ENCODE results near the gene NPEPL1.
A peak's percentile ranks its signal among the peaks of the same experiment; 100 is the strongest.

The NPEPL1 gene

DNA sequence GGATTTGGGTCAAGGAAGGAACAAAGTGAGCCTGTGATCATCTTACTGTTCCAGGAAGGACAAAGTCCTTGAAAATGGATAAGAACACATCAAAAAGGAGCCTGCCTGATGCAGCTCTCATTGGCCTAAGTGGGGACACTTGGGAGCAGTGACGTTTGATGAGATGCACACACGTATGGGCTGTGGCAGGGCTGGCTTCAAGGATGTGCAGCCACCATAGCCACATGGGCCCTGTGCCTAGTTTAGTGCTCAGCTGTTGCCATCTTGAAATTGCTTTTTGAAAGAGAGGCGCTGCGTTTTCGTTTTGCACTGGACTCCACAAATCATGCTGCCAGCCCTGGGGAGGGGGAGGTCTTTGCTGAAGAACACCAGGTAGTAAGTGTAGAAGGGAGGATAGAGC lies 6.6 kb upstream of the NPEPL1 start:
- DNase-seq = no peak

- no peak for DNase-seq
Observed at GRCh38 chr20:58688414-58688813, 4.2 kb upstream of the NPEPL1 start.

DNA sequence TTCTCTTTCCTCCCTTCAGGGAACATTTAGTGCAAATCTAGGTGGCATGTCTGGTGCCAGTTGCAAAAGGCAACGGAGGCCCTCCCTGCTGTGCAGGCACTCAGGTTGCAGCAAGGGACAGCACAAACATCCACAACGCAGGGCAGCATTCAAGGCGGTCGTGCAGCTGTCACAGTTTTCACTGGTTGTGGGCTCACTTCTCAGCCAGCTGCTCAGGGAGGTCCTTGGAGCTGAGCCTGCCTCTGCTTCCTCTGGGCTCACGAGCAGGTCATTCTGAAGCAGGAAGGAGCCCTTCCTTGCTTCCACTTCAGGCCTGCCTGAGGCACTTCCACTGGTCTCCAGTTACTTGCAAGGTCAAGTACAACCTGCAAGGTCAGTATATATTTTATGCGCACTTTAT lies 3.8 kb upstream of the NPEPL1 start:
- DNase-seq = no peak

DNA sequence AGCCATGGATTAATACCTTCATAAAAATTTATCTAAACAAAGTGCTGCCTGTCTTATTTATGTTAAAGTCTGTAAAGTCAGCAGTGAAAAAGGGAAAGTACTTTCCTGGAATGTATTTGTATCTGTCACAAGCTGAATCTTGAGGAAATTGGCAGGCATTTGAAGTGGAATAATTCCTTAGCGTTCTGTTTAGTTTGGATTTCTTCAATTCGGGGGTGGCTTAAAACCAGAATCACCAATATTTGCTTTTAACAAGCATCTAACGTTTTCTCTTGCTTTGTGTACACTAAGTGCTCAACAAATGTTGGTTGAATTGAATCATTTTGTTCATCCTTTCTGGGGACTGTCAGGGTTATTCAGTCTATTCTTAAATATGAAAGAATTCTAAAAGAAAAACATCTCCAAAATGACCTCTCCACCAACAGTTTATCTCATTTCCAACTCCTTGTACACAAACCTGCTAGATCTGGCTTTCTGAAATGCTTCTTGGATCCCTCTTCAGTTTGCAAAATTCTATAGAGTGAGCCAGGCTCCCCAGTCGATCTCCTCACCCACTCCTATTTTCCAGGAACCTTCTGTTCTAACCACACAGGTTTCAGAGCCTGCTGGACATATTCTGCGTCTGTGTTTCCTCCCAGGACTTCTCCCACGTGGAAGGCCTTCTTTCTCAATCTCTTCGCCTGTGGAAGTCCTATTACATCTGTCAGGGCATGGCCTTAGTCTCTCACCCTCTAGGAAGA lies 2.0 kb upstream of the NPEPL1 start:
- no peak for DNase-seq

DNA sequence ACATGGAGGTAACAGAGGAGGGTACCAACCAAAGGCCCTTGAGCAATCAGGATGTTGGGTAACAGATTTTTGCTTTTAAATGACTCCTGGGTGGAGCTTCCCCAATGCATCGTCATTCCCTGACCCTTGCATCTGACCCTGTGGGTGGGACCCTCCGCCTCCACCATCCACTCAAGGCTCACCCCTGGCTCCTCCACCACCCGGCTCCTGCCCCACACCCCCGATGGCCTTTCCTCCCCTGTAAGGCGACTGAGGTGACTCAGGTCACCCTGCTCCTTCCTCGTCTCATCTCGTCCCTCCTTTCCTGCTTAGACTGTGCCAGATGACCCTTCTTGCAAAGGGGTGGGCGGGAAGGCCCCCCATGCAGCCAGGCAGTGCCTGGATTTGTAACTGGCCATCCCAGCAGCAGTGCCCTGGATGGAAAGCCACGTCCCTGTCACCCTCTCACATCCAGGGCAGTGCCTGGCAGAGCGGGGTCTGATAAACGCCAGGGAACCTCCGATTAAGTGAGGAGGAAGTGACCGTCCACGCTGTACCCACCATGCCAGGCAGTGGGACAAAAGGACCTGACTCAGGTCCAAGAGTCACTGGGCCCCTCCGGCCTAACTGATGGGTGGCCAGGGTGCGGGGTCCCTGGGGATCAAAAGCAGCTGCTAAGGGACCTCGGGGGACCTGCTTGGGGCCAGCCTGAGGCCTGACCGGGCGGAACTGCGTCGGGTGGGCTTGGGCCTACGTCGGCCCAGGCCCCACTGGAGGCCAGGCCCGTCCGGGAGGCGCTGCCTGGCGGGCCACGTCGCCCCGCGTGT lies 624 bp upstream of the NPEPL1 start:
- peak; percentile 55 for DNase-seq

DNA sequence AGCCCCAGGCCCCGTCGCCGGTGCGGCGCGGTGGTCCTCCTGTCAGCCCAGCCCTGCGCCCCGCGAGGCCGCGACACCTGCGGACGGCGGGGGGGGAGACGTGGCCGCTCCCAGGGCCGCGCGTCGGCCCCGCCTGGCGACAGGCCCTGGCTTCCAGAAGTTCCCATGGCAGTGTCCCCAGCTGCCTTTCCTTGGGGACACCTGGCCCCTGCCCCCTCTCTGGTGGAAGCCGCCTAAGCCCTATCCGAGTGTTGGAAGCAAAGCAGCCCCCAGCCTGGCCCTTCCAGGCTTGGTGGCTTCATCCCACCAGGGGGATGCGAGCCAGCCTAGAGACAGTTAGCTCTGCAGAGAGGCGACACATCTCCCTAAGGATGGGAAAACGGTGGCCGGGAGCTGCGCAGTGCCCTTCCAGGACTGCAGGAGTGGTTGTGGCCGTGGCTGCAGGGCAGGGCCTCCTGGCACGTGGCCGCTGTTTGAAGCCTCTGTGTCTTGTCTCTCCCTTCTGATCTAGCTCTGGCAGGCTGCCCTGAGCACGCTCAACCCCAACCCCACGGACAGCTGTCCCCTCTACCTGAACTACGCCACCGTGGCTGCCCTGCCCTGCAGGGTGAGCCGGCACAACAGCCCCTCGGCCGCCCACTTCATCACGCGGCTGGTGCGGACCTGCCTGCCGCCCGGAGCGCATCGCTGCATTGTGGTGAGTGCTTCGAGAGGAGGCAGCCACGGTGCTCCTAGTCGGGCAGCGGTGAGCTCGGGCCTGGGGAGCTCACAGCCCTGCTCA lies 816 bp downstream of the NPEPL1 start:
- DNase-seq = peak; percentile 47

GRCh38 chr20:58694241-58695083 lies 1.9 kb downstream of the NPEPL1 start:
- DNase-seq = no peak

GRCh38 chr20:58695084-58695722 lies 2.6 kb downstream of the NPEPL1 start:
- no peak for DNase-seq

DNA sequence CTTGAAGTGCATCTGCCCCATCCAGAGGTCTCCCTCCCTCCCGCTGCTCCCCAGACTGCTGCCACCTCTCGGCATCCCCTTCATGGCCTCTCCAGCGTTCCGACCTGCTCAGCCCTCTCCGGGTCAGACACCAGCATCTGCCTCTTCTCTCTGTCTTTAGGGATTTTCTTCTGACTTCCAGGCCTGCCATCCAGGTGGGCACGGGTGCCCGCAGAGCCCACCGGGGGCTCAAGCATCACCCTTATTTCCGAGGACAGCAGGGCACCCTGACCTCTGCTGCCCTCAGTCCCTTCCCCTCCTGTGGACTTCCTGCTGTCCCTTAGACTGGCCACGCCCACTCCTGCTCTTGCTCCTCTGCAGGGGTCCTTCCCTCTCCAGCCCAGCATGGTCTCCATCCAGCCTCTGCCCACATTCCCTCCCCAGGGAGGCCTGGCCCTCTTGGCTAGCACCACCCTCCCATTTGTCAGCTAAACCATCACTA lies 3.3 kb downstream of the NPEPL1 start:
- DNase-seq = no peak

- DNase-seq = no peak
Observed at GRCh38 chr20:58696411-58696961, 3.9 kb downstream of the NPEPL1 start.

- DNase-seq = no peak
Observed at GRCh38 chr20:58697201-58697866, 4.7 kb downstream of the NPEPL1 start.

DNA sequence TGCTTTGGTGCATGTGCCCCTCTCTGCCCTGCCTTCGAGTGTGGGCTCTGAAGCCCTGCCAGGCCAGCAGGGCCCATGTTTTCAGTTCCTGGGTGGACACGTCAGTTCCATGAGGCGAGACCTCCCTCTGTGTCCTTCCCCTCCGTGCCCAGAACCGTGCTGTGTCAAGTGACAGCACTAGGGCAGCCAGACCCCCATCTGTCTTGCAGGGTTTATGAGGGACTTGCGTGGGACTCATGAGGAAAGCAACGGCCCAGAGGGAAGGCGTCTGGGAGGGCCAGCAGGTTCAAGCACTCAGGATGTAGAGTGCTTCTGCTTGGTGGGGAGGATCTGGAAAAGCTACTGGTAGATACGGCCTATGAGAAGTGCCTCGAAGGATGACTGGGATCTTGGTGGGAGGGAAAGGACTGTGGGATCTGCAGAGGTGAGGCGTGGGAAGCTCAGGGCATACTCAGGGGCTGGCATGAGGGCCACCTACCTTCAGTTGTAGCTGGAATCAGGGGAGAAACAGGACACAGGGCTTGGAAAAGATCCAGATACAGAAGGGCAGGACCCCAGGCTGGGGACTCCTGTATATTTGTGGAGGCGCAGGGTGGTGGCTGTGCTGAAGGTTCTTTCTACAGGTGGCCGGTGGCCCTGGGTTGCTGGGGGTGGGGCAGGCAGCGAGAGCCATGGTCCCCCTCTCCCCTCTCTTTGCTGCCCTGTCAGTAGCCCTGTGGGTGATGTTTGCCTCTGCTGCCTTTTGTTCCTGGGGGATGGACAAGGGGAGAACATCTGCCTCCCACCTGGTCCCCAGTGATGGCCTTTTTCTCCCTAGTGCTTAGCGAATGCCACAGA lies 5.5 kb downstream of the NPEPL1 start:
- no peak for DNase-seq

DNA sequence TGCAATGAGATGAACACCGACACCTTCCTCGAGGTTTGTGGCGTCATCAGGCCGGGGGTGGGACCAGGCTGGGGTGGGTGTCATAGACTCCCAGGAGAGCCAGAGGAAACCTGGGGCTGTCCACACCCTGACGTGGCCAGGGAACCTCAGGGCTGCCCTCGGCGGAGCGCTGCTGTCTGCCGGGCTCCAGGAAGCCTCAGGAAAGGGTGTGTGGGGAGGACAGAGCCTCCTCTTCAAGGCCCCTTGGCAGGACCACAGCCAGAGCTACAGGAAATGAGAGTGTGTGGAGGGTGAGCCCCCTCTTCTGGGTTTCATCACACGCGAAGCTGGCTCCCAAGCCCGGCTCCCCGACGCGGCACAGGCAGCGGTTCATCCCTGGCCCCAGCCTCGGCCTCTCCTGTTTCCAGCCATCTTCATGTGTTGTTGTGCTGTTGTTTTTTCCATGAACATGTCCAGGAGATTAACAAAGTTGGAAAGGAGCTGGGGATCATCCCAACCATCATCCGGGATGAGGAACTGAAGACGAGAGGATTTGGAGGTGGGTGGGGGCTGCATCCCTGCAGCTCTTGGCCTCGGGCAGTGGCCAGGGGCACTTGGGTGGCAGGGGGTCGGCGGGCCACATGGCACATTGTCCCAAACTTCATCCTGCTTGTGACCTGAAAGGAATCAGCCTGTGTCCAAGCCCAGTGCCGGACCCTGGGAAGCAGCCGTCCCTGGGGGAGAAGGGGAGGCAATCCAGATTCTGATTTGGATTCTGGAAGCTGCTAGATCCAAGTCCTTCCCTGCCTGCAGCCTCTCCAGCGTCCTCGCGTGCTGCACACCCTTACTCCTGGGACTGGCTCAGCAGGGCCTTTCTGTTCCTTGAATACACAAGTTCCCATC lies 6.4 kb downstream of the NPEPL1 start:
- DNase-seq = no peak

GRCh38 chr20:58699623-58700107 lies 7.1 kb downstream of the NPEPL1 start:
- DNase-seq = no peak

DNA sequence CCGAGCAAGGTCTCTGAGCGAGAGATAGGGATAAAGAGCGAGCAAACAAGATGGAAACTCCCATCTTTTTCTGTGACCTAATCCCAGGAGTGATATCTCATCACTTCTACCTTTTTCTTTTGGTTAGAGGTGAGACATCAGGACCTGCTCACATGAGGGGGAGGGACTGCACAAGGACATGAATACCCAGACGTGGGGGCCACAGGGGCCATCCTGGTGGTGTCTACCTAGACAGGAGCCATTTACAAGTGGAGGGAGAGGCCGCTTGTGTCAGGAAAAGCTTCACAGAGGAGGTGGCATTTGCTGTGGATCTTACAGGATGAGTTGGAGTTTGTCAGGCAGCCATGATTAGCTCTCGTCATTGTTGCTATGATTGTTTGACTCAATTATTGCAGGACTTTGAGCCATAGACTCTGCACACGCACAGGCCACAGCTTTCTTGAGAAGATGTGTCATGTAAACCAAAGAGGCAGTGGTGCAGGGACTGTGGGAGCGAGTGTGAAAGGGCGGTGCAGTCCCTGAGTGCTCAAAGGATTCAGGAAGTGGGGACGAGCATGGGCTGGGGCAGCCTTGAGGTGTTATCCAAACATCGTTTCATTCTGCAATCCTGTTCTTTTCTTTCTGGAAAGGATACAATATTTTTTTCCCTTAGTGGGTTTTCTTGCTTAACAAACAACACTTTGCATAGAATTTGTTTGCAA lies 7.7 kb downstream of the NPEPL1 start:
- no peak for DNase-seq

GRCh38 chr20:58700823-58701222 lies 8.2 kb downstream of the NPEPL1 start:
- DNase-seq = no peak

DNA sequence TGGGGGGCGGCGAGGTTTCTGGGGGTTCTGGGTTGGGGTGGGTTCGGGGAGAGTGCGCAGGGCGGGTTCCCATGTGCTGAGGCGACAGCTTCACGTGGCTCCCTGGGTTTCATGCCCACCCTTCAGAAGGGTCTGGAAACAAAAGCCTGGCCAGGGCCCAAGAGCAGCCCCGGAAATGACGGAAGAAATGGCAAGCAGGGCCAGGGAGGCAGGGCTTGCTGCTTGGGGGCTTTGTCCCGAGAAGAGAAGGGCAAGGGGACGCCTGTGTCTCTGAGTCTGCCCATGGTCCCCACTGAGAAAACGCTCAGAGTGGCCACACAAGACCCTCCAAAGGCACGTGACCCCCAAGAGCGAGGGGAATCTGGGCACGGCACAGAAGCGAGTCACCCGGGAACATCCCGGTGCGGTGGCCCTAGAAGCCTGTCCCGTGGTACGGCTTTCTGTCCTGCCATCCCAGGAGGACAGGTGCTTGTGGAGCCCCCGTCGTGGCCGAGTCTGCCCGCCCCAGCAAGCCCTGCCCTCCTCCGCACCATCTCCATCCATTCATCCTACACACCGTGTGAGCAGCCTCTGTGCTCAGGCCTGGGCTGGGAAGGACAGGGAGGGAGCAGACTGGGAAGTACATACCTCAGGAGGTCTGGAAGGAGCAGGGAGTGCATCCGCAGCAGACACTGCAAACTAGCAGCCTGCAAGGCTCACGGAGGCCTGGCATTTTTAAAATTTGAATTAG lies 9.0 kb downstream of the NPEPL1 start:
- no peak for DNase-seq

DNA sequence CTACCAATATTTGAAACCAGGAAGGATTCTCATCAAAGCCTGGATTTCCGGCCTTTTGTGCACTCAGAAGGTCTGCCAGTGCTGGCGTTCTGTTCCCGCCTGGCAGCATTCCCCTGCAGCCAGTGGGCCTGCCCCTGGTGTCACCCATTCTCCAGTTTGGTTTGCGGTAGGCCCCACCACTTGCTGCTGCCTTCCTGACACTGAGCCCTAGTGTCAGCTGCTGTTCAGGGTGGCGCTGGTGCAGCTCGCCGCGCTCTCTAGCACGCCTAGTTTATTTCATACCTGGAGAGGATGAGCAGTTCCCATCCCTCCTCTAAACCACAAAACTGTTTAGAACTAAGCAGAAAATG lies 9.5 kb downstream of the NPEPL1 start:
- no peak for DNase-seq

Measured in hematopoietic multipotent progenitor cell treated with erythropoietin and hydrocortisone succinate and interleukin-3 and kit ligand, for 6 days (in vitro differentiated cells).